A204.1 (cell line): ENCODE results near the gene RAX2.
"Not testable (repeated sequence)": the region's sequence is repeated elsewhere in the genome, so short reads cannot be mapped to it uniquely, and the experiment has no call there.

Source experiments
- FAIRE-seq: peaks from 2 replicates; lab custom pipeline; 2012; peaks lifted over from hg19 to GRCh38; lab: Jason Lieb, UNC

RAX2 gene

DNA sequence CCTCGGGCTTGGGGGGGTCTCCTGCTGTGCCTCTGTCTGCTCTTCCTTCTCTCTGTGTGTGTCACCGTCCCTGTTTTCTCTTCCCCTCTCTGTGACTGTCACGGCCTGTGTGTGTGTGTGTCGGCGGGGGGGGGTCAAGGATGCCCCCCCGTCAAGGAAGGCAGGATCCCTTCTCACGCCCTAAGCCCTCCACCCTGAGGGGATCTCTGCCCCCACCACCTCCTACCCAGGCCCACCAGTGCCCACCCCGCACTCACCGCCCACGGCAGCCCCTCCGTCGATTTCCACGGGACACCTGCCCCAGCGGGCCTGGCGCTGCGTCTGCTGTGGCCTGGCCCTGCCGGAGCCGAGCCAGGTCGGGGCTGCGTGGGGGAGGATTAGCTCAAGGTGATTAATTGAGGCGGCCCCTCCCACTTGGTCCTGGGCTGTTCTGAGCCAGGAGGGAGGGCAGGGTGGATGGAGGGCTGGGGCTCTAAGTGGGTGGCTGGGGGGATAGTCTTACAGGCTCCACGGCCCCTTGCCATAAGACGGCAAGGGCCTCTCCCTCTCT, at the start of gene RAX2:
Gene RAX2, minus strand, starts transcription at position 323 of the 550 bp plus-strand sequence. CDS start 486 bp downstream, outside the sequence.
- FAIRE-seq: no peak

GRCh38 chr19:3821156-3821555, 49.1 kb upstream of the RAX2 start:
- FAIRE-seq: no peak

DNA sequence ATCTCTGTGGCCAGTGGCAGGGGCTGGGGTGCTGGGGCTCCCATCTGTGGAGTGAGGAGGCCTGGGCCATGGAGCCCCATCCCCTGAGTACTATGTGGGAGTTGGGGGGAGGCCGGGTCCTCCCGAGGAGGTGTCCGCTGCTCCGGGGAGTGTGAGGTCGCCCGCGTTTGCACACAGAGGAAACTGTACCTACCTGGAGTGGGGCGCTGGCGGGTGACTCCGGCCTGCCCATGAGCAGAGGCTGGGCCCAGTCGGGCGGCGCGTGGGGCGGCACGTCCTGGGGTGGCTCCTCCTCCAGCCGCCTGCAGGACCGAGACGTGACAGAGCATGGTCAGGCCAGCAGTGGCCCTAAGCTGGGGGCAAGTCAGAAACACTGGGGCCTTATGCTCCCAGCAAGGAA, 48.0 kb upstream of the RAX2 start:
- no peak for FAIRE-seq

- FAIRE-seq: no peak
Observed at GRCh38 chr19:3818918-3819317, 46.9 kb upstream of the RAX2 start.

DNA sequence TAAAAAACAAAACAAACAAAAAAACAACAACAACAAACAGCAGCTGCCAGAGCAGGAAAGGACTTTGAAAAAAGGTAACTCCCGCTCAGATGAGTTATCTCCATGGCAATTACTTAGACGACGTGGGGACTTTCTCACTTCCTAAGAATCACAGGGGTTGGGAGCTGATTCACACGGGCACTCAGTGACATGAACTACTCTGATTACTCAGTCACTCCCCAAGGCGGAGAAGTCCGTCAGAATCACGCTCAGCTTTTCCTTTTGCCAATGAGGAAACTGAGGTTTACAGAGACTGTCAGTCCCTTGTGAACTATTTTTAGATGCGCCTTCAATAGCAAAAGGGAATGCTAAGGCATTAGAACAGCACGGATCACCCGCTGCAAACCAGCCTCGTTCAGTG, 46.4 kb upstream of the RAX2 start:
- no peak for FAIRE-seq

GRCh38 chr19:3817761-3818160, 45.7 kb upstream of the RAX2 start:
- FAIRE-seq: no peak

DNA sequence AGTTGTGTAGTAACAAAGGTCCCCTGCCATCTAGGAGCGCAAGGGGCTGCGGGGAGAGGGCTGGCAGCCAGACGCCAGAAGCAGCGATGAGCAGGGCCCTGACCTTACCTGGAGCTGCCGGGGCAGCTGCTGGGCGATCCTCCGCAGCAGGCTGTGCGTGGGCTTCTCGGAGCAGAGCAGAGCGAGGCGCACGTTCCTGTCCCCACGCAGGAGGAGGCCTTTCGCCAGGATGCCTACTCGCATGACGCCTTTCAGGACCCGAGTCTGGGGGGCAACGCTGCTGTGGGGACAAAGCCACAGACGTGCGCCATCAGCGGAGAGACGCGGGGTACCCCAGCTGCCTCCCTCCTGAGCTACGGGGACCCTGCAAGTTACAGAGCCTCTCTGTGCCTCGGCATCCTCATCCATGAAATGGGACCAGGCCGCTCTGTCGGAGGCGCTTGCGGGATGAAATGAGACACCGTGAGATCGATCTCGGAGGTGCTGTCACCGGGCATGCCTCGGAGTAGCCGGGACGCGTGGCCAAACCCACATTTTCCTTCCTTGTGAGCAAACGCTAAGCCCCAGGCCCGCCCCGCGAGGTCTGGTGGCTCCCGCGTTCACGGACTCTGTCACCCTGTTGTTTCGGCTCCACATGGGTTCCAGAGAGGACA, 44.7 kb upstream of the RAX2 start:
- no peak for FAIRE-seq

GRCh38 chr19:3816148-3816547, 44.1 kb upstream of the RAX2 start:
- FAIRE-seq: not testable (repeated sequence)

- no peak for FAIRE-seq
Observed at GRCh38 chr19:3814648-3815047, 42.6 kb upstream of the RAX2 start.

GRCh38 chr19:3813473-3814392, 41.7 kb upstream of the RAX2 start:
- FAIRE-seq: no peak

DNA sequence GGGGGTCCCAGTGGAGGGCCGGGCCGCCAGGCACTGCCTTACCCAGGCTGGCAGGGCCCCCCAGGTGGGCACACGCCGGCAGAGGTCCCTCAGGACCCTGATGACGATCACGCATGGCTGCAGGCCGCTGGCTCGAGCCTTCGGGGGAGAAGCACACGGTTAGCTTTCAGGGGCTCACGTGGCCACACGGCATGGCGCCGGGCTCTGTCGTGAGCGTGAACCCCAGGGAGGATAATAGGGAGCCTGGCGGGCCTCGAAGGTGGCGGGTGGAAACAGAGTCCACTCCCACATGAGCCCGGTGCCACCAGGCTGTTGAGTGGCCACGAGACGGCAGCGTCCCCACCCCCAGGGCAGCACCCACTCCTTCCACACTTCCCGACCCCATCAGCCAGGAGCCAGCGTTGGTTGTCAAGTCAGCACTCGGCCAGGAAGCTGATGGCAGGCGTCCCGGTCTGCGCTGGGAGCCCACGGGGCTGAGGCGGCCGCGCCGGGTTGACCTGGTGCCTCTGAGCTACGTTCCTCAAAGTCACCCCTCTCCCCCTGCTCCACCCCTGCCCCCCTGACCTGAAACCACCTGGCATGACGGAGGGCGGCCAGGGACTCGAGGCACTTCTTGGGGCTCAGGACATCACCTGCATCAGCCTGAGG, 38.8 kb upstream of the RAX2 start:
- no peak for FAIRE-seq

GRCh38 chr19:3809881-3810707, 38.1 kb upstream of the RAX2 start:
- FAIRE-seq: no peak

GRCh38 chr19:3808420-3809143, 36.6 kb upstream of the RAX2 start:
- no peak for FAIRE-seq

DNA sequence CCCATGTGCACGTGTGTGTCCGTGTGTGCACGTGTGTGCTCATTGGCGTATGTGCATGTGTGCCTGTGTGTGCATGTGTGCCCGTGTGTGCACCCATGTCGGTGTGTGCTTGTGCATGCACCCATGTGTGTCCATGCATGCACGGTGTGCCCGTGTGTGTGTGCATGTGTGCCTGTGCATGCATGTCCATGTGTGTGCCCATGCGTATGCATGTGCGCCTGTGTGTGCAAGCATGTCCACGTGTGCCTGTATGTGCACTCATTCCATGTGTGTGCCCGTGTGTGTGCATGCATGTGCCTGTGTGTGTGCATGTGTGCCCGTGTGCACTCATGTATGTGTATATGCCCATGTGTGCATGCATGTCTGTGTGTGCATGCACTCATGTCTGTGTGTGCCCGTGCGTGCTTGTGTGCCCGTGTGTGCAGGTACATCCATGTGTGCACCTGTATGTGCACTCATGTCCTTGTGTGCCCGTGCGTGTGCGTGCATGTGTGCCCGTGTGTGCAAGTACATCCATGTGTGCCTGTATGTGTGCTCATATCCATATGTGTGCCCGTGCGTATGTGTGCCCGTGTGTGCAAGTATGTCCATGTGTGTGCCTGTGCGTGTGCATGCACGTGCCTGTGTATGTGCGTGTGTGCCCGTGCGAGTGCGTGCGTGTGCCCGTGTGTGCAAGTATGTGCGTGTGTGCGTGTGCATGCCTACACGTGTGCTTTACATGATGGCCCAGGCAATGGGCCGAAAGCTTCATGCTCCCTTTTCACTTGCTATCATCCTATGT, 35.7 kb upstream of the RAX2 start:
- no peak for FAIRE-seq

- FAIRE-seq: no peak
Observed at GRCh38 chr19:3807131-3807480, 35.1 kb upstream of the RAX2 start.

GRCh38 chr19:3805859-3806258, 33.8 kb upstream of the RAX2 start:
- FAIRE-seq: no peak

- FAIRE-seq: no peak
Observed at GRCh38 chr19:3804429-3804828, 32.4 kb upstream of the RAX2 start.

GRCh38 chr19:3803986-3804385, 32.0 kb upstream of the RAX2 start:
- no peak for FAIRE-seq

GRCh38 chr19:3803114-3803888, 31.3 kb upstream of the RAX2 start:
- no peak for FAIRE-seq
